PC-9 (cell line): ENCODE results near the gene ETFA.

Source experiments
- CTCF ChIP-seq: fragments of 200-600 bp; sonication (generic); conservative IDR thresholded peaks from 2 replicates; pipeline ENCODE4 v1.6.1; 2017; ENCODE audit warnings: mixed run types, antibody characterized with exemption, mild to moderate bottlenecking, moderate library complexity
- EZH2 ChIP-seq: fragments of 200-600 bp; sonication (generic); IDR thresholded peaks from 2 replicates; pipeline ENCODE4 v1.8.0; 2017; ENCODE audit warnings: antibody characterized with exemption, low read depth

- no peak for TF ChIP-seq CTCF
- TF ChIP-seq EZH2, result no peak
Observed at GRCh38 chr15:76223521-76223920, 87.7 kb downstream of the ETFA start.
